Vagina (tissue), 2 donors: ENCODE results near the gene SAE1. TPM values are rescaled to one million over a fixed set of nuclear protein-coding genes. Genes with fewer than 3 reads are reported as not detected.

Experiments used
- DNase-seq, 2 donors: peaks; one replicate each; pipeline ENCODE4 v3.0.0-alpha.2; 2017; ENCODE audit errors: extremely low spot score in 2 of 2
- H3K27ac ChIP-seq: fragments of 200-600 bp; sonication (generic); one replicate; pipeline ENCODE4 v1.5.1; 2019
- H3K27me3 ChIP-seq: fragments of 200-600 bp; sonication (generic); one replicate; pipeline ENCODE4 v1.5.1; 2019
- H3K36me3 ChIP-seq, 2 donors: fragments of 200-600 bp; sonication (generic); one replicate each; pipeline ENCODE4 v1.5.1; 2017 to 2019
- H3K4me1 ChIP-seq: fragments of 200-600 bp; sonication (generic); one replicate; pipeline ENCODE4 v1.5.1; 2019
- H3K4me3 ChIP-seq, 2 donors: fragments of 200-600 bp; sonication (generic); 1 replicate in 1 of 2; 2 replicates in 1 of 2; pipeline ENCODE4 v1.5.1; 2016 to 2019
- H3K9me3 ChIP-seq: fragments of 200-600 bp; sonication (generic); one replicate; pipeline ENCODE4 v1.5.1; 2019
- POLR2A ChIP-seq, 2 donors: fragments of 450-650 bp; IDR thresholded peaks; one replicate each; pipeline ENCODE4 v1.6.1; 2017; ENCODE audit warnings: antibody characterized with exemption in 2 of 2, mild to moderate bottlenecking in 2 of 2, moderate library complexity in 2 of 2
- POLR2AphosphoS5 ChIP-seq, 2 donors: sonication (generic); formaldehyde crosslinking; IDR thresholded peaks; one replicate each; pipeline ENCODE4 v1.9.0; 2017; ENCODE audit warnings: antibody characterized with exemption in 2 of 2, mild to moderate bottlenecking in 2 of 2, low read depth in 1 of 2; ENCODE audit not compliant: insufficient read depth in 1 of 2
- intact Hi-C: fragments of 100-400 bp; cut with DNase I; formaldehyde crosslinking; loops from one replicate; pipeline ENCODE4 v1.15.1; 2023
- total RNA-seq: library from RNA; depleted of rRNA; stranded (reverse); fragments of >200 nt; gene quantifications from one replicate; pipeline ENCODE4 v1.2.3, GENCODE V29; 2016
- TF ChIP-seq, protein P1 (sequence below), 3 experiments: fragments of 450-650 bp in 2 of 3; fragments of 200-600 bp in 1 of 3; sonication (generic) in 1 of 3; IDR thresholded peaks; one replicate each; pipeline ENCODE4 v1.5.1; 2017 to 2019; ENCODE audit warnings: antibody characterized with exemption in 3 of 3, mild to moderate bottlenecking in 2 of 3, moderate library complexity in 2 of 3

Gene SAE1
- total RNA-seq, 1 donor from 2014 or later, result 32.7 TPM

DNA sequence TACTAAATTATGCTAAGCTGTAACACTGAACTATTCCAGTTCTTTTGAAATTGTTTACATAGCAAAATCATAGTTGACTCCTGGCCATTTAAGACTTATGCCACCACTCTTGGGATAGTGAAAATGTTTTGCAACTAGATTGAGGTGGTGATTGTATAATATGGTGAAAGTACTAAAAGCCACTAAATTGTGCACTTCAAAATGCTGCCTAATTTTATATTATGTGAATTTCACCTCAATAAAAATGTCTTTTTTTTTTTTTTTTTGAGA is 5.0 kb upstream of the SAE1 start:
- H3K9me3 ChIP-seq, result no peaks in the 10 kb centered on the region
- H3K4me1 ChIP-seq, result no peaks in the 10 kb centered on the region
- no peak overlapping the region for H3K27ac ChIP-seq
- TF ChIP-seq POLR2A (IDR thresholded peaks at IDR 0.05) (no peak), POLR2AphosphoS5 (IDR thresholded peaks at IDR 0.05; ENCODE audit: insufficient read depth in 1 of 2, low read depth in 1 of 2) (no peak)
- TF ChIP-seq, protein P1, sequence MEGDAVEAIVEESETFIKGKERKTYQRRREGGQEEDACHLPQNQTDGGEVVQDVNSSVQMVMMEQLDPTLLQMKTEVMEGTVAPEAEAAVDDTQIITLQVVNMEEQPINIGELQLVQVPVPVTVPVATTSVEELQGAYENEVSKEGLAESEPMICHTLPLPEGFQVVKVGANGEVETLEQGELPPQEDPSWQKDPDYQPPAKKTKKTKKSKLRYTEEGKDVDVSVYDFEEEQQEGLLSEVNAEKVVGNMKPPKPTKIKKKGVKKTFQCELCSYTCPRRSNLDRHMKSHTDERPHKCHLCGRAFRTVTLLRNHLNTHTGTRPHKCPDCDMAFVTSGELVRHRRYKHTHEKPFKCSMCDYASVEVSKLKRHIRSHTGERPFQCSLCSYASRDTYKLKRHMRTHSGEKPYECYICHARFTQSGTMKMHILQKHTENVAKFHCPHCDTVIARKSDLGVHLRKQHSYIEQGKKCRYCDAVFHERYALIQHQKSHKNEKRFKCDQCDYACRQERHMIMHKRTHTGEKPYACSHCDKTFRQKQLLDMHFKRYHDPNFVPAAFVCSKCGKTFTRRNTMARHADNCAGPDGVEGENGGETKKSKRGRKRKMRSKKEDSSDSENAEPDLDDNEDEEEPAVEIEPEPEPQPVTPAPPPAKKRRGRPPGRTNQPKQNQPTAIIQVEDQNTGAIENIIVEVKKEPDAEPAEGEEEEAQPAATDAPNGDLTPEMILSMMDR (IDR thresholded peaks at IDR 0.05), result no peak
- intact Hi-C loops, result no loop called here
- H3K4me3 ChIP-seq, result no peak overlapping the region
- no peaks in the 10 kb centered on the region for H3K36me3 ChIP-seq
- DNase-seq, result no peak
- H3K27me3 ChIP-seq, result no peaks in the 10 kb centered on the region

DNA sequence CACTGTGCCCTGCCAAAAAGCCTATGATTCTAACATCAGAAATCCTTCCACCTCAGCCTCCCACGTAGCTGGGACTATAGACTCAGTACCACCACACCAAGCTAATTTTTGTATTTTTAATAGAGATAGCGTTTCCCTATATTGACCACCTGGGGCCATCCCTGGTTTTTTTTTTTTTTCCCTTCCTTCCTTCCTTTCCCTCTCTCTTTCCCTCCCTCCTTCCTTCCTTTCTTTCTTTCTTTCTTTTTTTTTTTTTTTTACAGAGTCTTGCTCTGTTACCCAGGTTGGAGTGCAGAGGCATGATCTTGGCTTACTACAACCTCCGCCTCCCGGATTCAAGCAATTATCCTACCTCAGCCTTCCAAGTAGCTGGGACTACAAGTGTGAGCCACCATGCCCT is 1.1 kb upstream of the SAE1 start:
- H3K9me3 ChIP-seq, result no peaks in the 10 kb centered on the region
- H3K27me3 ChIP-seq, result no peaks in the 10 kb centered on the region
- H3K4me1 ChIP-seq, result peaks cover 34% of the 10 kb centered on the region
- DNase-seq, result no peak
- no peak overlapping the region for H3K27ac ChIP-seq
- no peak for TF ChIP-seq POLR2AphosphoS5 (IDR thresholded peaks at IDR 0.05; ENCODE audit: insufficient read depth in 1 of 2, low read depth in 1 of 2)
- no peak for TF ChIP-seq POLR2A (IDR thresholded peaks at IDR 0.05)
- TF ChIP-seq, protein P1 (IDR thresholded peaks at IDR 0.05), result no peak
- intact Hi-C loops, result loop anchor here (2.0 kb wide), 1 partner anchor 51 kb away; no protein-coding TSS in a partner anchor
- no peaks in the 10 kb centered on the region for H3K36me3 ChIP-seq
- H3K4me3 ChIP-seq, result no peak overlapping the region

DNA sequence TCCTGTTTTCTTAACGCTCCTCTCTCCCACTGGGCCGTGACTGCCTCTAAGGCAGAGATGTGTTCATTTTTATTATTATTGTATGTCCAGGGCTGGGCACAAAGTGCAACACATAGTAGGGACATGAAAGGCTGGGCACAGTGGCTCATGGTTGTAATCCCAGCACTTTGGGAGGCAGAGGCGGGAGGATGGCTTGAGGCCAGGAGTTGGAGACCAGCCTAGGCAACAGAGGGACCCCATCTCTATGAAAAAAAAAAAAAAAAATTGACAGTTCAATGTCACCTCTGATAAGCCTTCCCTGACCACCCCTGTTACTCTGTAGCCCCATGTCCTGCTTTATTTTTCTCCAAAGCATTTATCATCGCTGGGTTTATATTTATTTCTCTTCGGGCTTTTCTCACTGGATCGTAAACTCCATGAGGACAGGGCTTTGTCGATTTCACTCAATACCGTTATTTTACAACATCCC is 481 bp upstream of the SAE1 start:
- Histone ChIP-seq H3K36me3 (no peaks in the 10 kb centered on the region), H3K27ac (peak overlapping the region; percentile 96), H3K9me3 (no peaks in the 10 kb centered on the region), H3K4me3 (peak overlapping the region; percentile 82 to 98), H3K27me3 (no peaks in the 10 kb centered on the region), H3K4me1 (peaks cover 40% of the 10 kb centered on the region)
- TF ChIP-seq POLR2AphosphoS5 (IDR thresholded peaks at IDR 0.05; ENCODE audit: insufficient read depth in 1 of 2, low read depth in 1 of 2) (no peak), POLR2A (IDR thresholded peaks at IDR 0.05) (no peak)
- TF ChIP-seq, protein P1 (IDR thresholded peaks at IDR 0.05), result no peak
- no peak for DNase-seq
- intact Hi-C loops, result no loop called here

DNA sequence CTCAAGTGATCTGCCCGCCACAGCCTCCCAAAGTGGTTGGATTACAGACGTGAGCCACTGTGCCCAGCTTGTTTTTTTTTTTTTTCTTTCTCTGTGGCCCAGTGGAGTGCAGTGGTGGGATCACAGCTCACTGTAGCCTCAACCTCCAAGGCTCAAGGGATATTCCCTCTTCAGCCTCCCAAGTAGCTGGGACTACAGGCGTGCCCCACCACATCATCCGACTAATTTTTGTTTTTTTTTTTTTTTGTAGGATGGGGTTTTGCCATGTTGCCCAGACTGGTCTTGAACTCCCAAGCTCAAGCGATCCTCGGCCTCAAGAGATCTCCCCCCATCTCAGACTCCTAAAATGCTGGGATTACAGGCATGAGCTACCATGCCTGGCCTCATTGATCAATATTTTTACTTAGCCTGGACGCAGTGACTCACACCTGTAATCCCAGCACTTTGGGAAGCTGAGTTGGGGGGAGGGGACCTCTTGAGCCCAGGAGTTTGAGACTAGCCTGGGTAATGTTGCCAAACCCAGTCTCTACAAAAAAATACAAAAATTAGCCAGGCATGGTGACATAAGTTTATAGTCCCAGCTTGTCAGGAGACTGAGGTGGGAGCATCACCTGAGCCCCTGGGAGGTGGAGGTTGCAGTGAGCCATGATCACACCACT is 1.7 kb downstream of the SAE1 start:
- H3K27me3 ChIP-seq, result no peaks in the 10 kb centered on the region
- H3K27ac ChIP-seq, result no peak overlapping the region
- TF ChIP-seq POLR2A (IDR thresholded peaks at IDR 0.05) (no peak), POLR2AphosphoS5 (IDR thresholded peaks at IDR 0.05; ENCODE audit: insufficient read depth in 1 of 2, low read depth in 1 of 2) (no peak)
- TF ChIP-seq, protein P1 (IDR thresholded peaks at IDR 0.05), result no peak
- no peaks in the 10 kb centered on the region for H3K36me3 ChIP-seq
- H3K9me3 ChIP-seq, result no peaks in the 10 kb centered on the region
- DNase-seq, result no peak
- intact Hi-C loops, result no loop called here
- peaks cover 44% of the 10 kb centered on the region for H3K4me1 ChIP-seq
- peak overlapping the region in 1 of 2 donors; percentile 98 for H3K4me3 ChIP-seq

DNA sequence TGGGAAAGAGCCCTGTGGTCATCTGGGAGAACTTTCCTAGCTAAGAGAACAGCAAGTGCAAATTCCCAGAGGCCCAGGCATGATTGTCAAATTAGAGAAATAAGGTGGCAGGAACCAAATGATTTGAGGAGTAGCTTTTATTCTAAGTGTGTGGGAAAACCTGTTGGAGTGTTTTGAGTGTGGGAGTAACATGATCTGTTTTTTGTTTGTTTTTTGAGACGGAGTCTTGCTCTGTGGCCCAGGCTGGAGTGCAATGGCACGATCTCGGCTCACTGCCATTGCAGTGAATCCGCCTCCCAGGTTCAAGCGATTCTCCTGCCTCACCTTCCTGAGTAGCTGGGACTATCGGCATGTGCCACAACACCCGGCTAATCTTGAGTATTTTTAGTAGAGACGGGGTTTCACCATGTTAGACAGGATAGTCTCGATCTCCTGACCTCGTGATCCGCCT is 2.4 kb downstream of the SAE1 start:
- no peak overlapping the region for H3K27ac ChIP-seq
- intact Hi-C loops, result no loop called here
- DNase-seq, result no peak
- H3K36me3 ChIP-seq, result no peaks in the 10 kb centered on the region
- H3K4me3 ChIP-seq, result no peak overlapping the region
- peaks cover 44% of the 10 kb centered on the region for H3K4me1 ChIP-seq
- TF ChIP-seq POLR2A (IDR thresholded peaks at IDR 0.05) (no peak), POLR2AphosphoS5 (IDR thresholded peaks at IDR 0.05; ENCODE audit: insufficient read depth in 1 of 2, low read depth in 1 of 2) (no peak)
- TF ChIP-seq, protein P1 (IDR thresholded peaks at IDR 0.05), result no peak
- no peaks in the 10 kb centered on the region for H3K27me3 ChIP-seq
- H3K9me3 ChIP-seq, result no peaks in the 10 kb centered on the region
